ENCODE results near the gene SKAP2. TPM values are rescaled to one million over a fixed set of nuclear protein-coding genes. Genes with fewer than 3 reads are reported as not detected.
"Not testable (repeated sequence)": the region's sequence is repeated elsewhere in the genome, so short reads cannot be mapped to it uniquely, and the experiment has no call there.

Gene SKAP2
- total RNA-seq, 1 donor from 2014 or later = 22.2 TPM

DNA sequence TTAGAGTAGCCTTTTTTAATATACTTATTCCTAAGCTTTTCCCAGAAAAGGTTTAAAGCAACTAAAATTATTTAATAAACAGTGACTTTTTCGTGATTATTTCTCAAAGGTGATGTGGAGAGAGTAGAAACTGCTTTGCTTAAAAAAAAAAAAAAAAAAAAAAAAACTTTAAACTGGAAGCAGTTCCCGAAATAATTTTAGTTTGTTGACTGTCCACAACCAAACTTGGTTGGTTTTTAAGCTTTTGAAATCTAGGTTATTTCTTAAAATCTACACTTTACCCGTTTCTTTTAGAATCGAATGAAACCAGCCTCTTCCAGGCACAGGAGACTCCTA lies 7.3 kb downstream of the SKAP2 start:
- ATAC-seq = no peak

DNA sequence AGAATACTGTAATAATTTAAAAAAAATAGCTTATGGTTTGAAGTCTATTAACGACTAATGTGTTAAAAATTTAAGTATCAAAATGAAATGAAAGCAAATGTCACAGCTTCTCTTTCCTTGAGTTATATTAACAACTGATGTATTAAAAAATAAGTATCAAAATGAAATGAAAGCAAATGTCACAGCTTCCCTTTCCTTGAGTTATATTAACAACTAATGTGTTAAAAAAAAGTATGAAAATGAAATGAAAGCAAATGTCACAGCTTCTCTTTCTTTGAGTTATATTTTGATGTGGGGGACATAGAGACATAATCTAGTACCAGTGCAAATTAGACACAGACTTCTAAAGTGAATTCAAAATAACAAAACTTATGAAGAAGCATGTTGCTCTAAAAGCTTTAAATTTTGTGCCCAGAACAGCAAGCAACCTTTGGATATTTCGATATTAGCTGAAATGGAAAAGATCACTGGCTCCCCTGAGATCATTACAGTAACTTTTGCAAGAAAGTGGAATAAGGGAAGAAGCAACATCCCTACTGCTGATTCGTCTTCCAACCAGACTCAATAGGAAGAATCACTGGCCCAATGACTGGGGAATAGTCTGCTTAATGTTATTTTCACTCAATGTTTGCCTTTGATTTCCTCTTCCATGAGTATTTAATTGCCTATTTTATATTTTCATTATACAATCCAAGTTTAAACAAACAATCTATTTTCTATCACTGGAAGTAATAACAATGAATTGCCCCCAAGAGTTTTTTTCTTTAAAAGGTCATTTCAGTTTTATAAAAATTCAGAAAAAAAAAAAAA lies 8.0 kb downstream of the SKAP2 start:
- ATAC-seq = no peak

DNA sequence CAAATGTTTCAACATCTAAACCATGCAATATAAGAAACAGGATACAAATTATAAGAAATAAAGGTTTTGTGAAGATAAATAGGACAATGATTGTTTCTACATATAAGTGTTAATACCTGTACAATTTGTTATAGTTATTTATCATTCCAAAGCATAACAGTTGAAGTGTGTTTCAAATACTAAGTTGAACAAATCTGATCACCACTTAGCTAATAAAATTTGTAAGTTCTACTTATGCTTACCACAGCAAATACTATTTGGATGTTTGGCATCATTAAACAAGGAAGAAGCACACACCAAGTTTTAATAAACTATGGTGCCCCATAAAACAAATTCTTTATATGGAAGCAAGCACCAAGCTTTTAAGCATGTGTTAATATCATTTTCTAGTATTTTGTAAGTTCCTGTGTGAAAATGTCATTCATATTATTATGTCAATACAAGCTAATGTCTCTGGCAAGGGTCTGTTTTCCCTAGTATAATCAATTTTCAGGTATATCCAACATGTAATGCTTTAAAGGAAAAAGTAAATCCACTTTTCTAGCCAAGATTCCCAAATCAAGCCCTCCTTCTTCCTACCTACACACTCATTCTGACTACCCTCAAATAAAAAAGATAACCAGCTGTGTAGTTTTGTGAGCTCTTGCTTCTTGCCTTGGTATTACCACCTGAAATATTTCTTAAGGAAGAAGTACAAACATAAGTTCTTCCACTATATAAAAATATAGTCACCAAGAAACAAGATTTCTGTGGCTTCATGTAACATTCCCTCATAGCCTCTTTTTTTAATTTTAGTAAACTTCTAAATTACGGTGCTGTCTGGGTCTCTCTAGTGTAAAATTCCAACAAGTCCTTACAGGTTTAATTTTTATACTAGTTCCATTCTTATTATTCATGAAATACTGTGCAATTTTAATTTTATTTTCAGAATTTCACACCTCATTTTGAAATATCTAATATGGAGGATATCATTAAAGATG lies 9.2 kb downstream of the SKAP2 start:
- ATAC-seq = no peak

DNA sequence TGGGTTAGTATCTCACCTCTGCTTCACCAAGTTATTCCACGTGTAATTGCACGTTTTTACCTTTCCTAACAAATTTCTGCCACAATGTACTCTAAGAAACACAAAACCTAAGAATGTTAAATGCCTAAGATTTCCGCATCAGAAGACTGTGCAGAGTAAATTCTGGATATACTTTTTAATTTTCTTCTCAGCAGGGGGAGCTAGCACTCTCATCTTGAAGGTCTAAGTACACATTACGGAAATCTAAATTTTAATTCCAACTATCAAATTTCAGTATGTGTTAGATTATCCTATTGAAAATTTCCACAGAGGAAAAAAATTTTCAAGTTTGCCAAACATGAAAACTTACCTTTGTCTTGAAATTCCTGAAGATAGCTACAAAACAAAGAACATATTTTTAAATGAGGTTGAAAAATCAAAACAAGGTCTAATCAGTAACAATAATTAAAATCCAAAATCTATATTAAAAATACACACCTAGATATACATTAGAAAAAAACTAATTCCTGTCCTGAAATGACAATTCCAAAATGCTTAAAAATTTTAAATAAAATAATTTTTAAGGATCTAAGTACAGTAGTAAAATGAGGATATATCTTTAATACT lies 10.5 kb downstream of the SKAP2 start:
- peak; percentile 42 for ATAC-seq

DNA sequence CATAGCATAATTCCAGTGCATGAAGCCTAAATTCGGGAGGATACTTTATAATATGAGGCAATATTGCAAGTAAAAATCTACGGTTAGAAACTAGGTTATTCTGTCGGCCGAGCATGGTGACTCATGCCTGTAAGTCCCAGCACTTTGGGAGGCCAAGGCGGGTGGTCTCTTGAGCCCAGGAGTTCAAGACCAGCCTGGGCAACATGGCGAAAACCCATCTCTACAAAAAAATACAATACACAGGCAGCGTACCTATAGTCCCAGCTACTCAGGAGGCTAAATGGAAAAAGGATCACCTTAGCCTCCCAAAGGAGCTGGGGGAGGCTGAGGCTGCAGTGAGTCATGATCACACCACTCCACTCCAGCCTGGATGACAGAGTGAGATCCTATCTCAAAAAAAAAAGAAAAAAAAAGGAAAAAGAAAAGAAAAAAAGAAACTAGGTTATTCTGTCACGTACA lies 14.2 kb downstream of the SKAP2 start:
- ATAC-seq = no peak

DNA sequence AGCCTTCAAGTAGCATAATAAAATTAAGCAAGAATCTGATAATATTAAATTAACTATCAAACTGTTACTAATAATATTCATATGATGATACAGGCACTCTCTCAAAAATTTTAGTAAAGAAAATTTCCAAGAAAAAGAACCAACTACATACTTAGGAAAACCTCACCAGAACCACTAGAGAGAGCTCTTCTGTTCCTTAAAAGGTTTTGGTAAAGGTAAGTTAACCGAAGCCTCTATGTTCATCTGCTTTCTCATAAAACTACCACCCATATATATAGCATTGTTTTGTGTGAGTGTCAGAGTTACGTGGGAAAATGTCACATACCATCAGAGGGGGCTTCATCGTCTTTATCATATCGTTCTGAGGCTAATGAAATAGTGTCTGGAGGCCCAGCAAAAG lies 20.7 kb downstream of the SKAP2 start:
- ATAC-seq = no peak

DNA sequence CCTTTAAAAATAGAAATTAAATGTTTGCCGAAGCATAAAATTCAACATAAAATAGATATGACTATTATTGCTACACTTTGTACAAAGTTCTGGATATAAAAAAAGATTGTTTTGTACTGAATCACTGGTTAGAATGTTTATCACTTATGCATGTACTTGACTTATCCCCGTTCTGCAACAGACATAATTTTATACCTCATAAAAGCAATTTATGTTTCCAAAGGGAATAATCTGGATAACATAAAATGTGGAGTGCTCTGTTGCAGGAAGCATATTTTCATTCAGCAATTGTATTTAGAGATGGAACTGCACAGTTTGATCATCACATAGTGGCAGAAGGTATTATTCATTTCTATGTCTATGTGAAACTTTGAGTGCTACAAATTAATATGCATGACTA lies 21.5 kb downstream of the SKAP2 start:
- ATAC-seq = no peak

DNA sequence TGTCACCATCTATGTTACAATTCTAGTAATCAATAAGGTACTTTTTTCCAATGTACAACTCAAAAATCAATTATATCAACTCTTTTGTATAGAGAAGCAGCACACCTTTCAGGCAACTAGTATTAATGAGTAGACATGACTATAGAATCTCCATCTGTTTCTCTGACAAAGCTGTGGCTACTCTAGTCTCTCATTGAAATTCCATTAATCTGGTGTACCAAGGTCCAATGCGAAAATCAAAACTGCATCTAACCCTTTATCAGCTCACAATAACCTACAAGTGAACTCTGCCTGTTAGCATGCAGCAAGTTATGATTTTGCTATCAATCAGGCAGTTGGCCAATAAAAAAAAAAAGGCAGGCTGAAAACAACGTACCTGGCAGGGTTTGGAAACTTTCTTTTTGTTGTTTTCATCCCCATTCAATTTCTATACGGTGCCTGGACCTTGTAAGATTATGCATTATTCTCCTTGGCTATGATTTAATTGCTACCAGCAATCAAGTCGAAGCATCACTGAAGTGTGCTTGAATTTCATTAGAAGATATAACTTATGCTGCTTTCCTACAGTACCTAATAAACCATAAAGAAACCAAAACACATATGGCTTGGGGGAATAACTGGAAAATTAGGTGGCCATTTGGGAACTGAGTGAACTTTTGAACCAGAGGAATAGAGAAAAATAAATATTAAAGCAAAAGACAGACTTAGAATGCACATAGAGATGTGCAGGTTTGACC lies 23.2 kb downstream of the SKAP2 start:
- no peak for ATAC-seq

DNA sequence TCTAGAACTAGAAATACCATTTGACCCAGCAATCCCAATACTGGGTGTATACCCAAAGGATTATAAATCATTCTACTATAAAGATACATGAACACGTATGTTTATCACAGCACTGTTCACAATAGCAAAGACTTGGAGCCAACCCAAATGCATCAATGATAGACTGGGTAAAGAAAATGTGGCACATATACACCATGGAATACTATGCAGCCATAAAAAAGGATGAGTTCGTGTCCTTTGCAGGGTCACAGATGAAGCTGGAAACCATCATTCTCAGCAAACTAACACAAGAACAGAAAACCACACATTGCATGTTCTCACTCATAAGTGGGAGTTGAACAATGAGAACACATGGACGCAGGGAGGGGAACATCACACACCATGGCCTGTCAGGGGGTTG lies 27.6 kb downstream of the SKAP2 start:
- not testable (repeated sequence) for ATAC-seq

DNA sequence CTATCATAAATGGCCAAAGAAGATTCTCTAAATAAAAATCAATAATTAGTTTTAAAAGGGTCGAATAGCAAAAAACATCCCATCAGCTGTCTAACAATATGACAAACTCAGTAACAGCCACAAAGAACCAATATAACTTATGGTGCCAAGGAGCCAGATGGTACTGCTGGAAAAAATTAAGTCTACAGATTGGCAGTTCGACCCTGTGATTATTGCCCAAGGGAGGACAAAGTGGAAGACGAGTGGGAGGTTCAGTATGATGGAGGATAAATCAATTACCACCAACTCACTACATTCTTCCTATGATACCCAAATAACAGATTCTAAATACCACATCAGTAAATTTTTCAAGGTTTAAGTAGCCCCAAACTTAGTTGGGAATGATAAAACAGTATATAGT lies 49.0 kb downstream of the SKAP2 start:
- no peak for ATAC-seq

DNA sequence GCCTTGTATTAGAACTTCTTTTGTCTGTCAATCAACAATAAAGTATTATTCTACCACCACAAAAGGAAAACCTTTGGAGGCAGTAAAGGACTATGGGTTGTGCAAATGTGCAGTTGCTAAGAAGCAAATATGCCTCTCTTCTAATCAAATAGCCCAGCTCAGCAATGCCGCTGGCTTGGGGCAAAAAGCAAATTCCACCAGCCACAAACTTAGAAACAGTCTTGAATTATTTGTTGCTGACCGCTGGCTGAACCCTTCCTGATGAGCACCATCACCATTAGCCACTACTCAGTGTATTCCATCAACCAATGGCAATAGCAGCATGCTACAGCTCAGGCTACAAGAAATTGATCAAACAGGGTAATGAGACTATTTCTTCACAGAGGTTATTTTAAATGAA lies 51.0 kb downstream of the SKAP2 start:
- ATAC-seq = no peak

DNA sequence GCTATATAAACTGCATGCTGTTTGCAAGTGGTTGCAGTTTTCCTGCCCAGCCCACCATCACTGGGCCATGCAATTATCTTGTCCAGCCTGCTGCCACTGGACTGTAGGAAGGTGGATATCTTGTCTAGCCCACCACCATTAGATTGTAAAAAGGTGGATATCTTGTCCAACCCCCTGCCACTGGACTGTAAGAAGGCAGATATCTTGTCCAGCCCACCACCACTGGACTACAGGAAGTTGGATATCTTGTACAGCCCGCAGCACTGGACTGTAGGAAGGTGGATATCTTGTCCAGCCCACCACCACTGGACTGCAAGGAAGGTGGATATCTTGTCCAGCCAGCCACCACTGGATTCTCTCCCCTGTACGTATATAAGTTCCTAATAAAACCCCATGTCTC lies 69.8 kb downstream of the SKAP2 start:
- no peak for ATAC-seq

DNA sequence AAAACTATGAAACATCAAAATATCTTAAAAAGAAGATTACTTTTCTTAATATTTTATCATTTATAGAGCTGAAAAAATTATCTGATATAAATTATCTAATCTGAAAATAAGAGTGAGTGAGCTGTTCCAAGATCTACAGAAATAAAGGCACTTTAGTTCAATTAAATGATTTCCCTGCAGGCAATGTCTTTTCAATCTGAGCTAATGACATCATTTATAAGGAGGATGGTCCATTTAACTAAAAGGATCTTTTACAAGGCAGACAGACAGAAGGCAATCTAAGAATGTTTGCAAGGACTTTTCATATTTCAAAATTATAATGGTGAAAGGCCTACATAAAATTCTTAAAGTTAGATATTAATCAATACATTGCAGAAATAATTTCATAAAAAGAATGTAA lies 71.8 kb downstream of the SKAP2 start:
- ATAC-seq = no peak

DNA sequence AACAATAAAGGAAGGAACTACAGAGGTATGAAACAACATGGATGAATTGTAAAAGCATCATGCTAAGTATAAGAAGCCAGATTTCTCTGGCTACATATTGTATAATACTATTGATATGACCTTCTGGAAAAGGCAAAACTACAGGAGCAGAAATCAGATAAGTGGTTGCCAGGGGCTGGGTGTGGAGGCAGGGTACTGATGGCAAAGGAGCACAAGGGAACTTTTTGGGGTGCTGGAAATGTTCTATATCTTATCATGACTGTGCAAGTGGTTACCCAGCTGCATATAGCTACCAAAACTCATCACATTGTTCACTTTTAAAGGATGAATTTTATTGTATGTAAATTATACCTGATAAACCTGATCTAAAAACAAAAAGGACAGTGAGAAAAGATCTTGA lies 72.4 kb downstream of the SKAP2 start:
- no peak for ATAC-seq

DNA sequence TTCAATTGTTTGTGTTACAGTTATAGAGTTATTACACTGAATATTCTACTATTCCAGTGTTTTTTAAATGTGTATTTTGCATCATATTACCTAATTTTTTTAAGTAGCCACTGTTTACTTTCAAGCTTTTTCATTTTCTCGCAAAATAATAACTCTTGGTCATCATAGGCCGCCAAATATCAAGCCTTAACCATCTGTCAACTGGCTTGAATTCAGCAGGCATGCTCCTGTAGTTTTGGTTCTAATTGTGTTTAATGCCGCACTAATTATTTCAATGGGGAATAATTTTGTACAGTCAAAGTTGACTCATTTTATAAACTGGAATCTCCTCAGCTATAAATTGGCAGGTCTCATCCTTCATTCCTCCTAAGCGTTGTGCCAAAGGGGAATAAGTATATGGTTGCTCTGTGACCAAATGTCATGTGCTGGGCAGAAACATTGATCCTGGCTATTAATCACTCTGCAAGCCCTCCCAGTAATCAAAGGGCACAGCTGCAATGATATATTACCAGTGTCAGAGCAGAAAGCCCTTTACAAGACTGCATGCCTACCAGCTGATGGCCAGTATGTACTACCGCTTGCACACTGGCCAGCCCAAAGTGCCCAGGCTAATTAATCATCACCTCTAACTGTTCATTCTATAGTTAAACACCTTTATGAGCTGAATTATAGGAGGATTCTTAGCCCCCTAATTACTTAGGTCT lies 74.8 kb downstream of the SKAP2 start:
- ATAC-seq = no peak

DNA sequence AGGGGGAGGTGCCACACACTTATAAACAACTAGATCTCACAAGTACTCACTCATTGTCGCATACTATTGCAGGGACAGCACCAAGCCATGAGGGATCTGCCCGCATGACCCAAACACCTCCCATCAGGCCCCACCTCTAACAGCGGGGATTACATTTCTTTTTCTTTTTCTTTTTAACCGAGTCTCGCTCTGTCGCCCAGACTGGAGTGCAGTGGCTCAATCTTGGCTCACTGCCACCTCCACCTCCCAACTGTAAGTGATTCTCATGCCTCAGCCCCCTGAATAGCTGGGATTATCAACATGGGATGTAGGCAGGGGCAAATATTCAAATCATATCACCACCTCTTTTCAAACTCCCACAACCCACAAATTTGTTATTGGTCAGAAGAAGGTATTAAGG lies 76.7 kb downstream of the SKAP2 start:
- ATAC-seq = no peak

DNA sequence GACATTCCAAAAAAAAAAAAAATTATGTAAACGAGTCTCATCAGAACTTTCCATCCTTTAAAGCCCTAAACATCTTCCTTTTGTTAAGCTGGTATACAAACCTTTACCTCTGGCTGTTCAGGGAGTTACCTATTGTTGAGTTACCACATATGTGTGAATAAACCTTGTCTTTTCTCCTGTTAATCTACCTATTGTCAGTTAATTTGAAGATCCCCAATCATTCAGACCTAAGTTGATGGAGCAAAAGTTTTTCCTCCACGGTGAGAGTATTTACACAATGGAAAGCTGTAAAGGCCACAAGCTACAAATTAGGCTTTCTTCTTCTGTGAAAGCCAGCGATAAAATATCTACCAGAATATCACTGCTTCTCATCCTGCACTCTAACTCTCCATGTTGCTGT lies 80.3 kb downstream of the SKAP2 start:
- ATAC-seq = no peak

DNA sequence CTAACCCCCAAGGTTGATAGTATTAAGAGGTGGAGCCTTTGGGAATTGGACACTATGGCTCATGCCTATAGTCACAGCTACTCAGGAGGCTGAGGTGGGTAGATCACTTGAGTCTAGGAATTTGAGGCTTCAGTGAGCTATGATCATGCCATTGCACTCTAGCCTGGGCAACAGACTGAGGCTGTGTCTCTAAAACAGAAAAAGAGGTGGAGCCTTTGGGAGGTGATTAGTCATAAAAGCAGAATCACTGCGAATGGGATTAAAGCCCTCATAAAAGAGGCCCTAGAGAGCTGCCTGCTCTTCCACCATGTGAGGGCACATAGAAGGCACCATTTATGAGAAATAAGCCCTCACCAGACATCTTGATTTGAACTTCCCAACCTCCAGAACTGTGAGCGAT lies 81.9 kb downstream of the SKAP2 start:
- ATAC-seq = peak; percentile 44

DNA sequence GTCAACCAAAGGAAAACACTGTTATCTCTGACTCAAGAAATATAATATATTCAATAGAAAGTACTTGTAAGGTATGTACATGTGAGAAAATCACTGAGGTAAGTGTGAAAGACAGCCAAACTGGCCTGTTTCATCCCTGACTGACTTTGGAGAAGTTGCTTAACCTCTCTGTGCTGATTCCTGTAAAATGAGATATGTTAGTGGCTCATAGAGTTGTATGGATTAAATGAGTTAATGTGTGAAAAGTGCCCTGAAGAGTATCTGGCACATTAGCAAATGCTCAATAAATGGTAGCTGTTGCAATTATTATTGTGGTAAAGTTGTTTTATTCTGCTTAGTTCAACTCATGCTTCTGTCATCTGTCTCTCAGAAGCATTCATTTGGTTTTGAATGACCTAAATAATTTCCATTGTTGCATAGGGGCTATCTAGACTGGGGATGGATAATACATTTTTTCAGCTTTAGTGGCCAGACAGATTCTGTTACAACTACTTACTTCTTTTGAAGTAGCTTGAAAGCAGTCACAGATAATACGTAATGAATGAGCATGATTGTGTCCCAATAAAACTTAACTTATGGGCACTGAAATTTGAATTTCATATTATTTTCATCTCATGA lies 84.3 kb downstream of the SKAP2 start:
- no peak for ATAC-seq

DNA sequence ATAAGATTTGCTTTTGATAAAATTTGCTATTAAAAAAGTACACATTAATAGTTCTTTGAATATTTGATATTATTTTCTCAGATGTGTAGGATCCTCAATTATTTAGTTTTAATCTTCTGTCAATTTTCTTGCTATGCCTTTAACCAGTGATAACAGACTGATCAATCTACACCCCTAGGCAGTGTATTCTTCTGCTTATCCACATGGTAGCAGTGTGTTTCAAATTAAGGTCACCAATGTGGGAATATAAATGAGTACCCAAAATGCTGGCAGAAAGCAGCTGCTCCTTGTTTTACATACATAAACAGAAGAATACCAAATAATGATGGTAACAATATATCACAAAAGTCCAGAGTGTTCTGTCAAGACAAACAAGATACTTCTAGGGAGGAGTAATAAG lies 87.0 kb downstream of the SKAP2 start:
- no peak for ATAC-seq

DNA sequence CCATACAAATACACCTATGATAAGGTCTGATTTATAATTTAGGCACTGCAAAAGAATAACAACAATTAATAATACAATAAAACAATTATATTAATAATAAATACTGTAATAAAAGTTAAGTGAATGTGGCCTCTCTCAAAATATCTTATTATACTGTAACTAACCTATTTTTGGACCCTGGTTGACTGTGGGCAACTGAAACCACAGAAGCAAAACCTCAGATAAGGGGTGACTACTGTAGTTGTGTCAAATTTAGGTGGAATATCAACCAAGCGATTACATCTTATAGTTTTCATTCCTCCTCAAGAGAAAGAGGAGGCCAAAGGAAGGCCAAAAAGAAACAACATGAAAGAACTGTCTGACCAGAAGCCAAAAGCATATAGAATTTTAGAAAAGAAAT lies 103.9 kb downstream of the SKAP2 start:
- no peak for ATAC-seq

DNA sequence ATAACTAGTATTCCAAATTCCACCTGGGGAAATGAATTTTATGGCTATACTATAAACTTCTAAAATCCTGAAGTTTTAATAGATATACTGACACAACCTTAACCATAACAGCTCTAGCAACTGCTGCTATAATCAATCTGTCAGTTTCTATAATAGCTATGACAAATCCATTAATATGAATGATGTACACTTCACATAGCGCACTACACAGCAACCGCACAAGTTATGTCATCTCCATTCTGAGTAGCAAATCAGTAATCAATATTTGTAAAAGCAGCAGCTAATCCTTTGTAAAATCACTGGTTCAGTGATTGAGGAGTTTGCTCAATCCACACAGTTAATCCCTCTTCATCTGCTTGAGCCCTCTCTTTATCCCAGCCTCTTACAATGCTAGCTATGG lies 105.3 kb downstream of the SKAP2 start:
- ATAC-seq = peak; percentile 80

All from esophagus mucosa (tissue), 1 donor.